Keratinocyte (primary cell): ENCODE measurements around the gene DRD2. TPM values are rescaled to one million over a fixed set of nuclear protein-coding genes. Genes with fewer than 3 reads are reported as not detected.

Source experiments
- DNase-seq: peaks from one replicate; pipeline ENCODE4 v3.0.0-alpha.2; 2011; ENCODE audit warnings: low read depth, missing footprints, low spot score
- FAIRE-seq: peaks from 2 replicates; lab custom pipeline; 2011; peaks lifted over from hg19 to GRCh38; lab: Jason Lieb, UNC
- H2AFZ ChIP-seq: 2 replicates; pipeline ENCODE4 v1.6.0; 2012; ENCODE audit warnings: low read length, control low read depth, inconsistent platforms; ENCODE audit not compliant: control insufficient read depth
- H3K27ac ChIP-seq: 2 replicates; pipeline ENCODE4 v1.5.1; 2011; ENCODE audit warnings: low read length; ENCODE audit not compliant: control insufficient read depth, insufficient read depth
- H3K27me3 ChIP-seq: 3 replicates; pipeline ENCODE4 v1.6.0; 2011; ENCODE audit warnings: low read length; ENCODE audit not compliant: control insufficient read depth, insufficient read depth; ENCODE audit errors: extremely low read depth
- H3K36me3 ChIP-seq, 2 experiments: 2 replicates in 1 of 2; 3 replicates in 1 of 2; pipeline ENCODE4 v1.5.1; 2011; ENCODE audit warnings: low read length in 2 of 2, mild to moderate bottlenecking in 1 of 2; ENCODE audit not compliant: control insufficient read depth in 2 of 2, insufficient read depth in 2 of 2; ENCODE audit errors: extremely low read depth in 1 of 2
- H3K4me1 ChIP-seq: 3 replicates; pipeline ENCODE4 v1.5.1; 2011; ENCODE audit warnings: low read length; ENCODE audit not compliant: control insufficient read depth, insufficient read depth; ENCODE audit errors: extremely low read depth
- H3K4me2 ChIP-seq: 3 replicates; pipeline ENCODE4 v1.6.0; 2011; ENCODE audit warnings: low read depth, low read length; ENCODE audit not compliant: control insufficient read depth, insufficient read depth; ENCODE audit errors: extremely low read depth
- H3K4me3 ChIP-seq, 3 experiments: fragments of 200-600 bp in 1 of 3; sonication (generic) in 1 of 3; 2 replicates in 2 of 3; 3 replicates in 1 of 3; pipeline ENCODE4 v1.5.1; 2011 to 2016; ENCODE audit warnings: low read length in 3 of 3, mild to moderate bottlenecking in 3 of 3, control low read depth in 2 of 3, inconsistent platforms in 1 of 3, low read depth in 1 of 3, mixed read lengths in 1 of 3, mixed run types in 1 of 3, moderate library complexity in 1 of 3; ENCODE audit not compliant: control insufficient read depth in 2 of 3, insufficient read depth in 2 of 3; ENCODE audit errors: extremely low read depth in 1 of 3
- H3K79me2 ChIP-seq: 2 replicates; pipeline ENCODE4 v1.6.0; 2012; ENCODE audit warnings: low read length; ENCODE audit not compliant: control insufficient read depth, insufficient read depth
- H3K9ac ChIP-seq: 3 replicates; pipeline ENCODE4 v1.6.0; 2011; ENCODE audit warnings: low read length; ENCODE audit not compliant: control insufficient read depth, insufficient read depth; ENCODE audit errors: extremely low read depth
- H3K9me1 ChIP-seq: 3 replicates; pipeline ENCODE4 v1.6.0; 2011; ENCODE audit warnings: low read length; ENCODE audit not compliant: control insufficient read depth, insufficient read depth; ENCODE audit errors: extremely low read depth
- H3K9me3 ChIP-seq: 2 replicates; pipeline ENCODE4 v1.5.1; 2012; ENCODE audit warnings: low read depth, low read length; ENCODE audit not compliant: control insufficient read depth
- H4K20me1 ChIP-seq: 3 replicates; pipeline ENCODE4 v1.6.0; 2011; ENCODE audit warnings: low read length; ENCODE audit not compliant: control insufficient read depth, insufficient read depth; ENCODE audit errors: extremely low read depth
- CTCF ChIP-seq, 3 experiments: IDR thresholded peaks in 1 of 3; conservative IDR thresholded peaks in 1 of 3; optimal IDR thresholded peaks in 1 of 3; 2 replicates in 2 of 3; 3 replicates in 1 of 3; pipeline versions ENCODE3 to v1.5.1; 2011; ENCODE audit warnings: low read length in 3 of 3, mild to moderate bottlenecking in 3 of 3, moderate library complexity in 2 of 3, control low read depth in 1 of 3, inconsistent platforms in 1 of 3; ENCODE audit not compliant: insufficient read depth in 2 of 3; ENCODE audit errors: extremely low read depth in 1 of 3
- EZH2 ChIP-seq: IDR thresholded peaks from one replicate; pipeline ENCODE4 v1.6.1; 2012; ENCODE audit warnings: inconsistent platforms, mild to moderate bottlenecking, low read length, moderate library complexity
- dilution Hi-C: fragments of 300-500 bp; cut with MboI; formaldehyde crosslinking; loops from one replicate; pipeline ENCODE4 v1.7.0; 2020; ENCODE audit warnings: low sequenced_read_pairs; ENCODE audit not compliant: extremely low pct_ligation_motif_present
- polyA plus RNA-seq, 5 experiments: library from polyadenylated mRNA; depleted of rRNA in 3 of 5; stranded (reverse) in 3 of 5; stranded (forward) in 1 of 5; unstranded in 1 of 5; fragments of >200 nt; gene quantifications; 1 replicate in 1 of 5; 2 replicates in 3 of 5; 3 replicates in 1 of 5; pipeline versions ENCODE4 v1.2.1 to v1.2.3, GENCODE V29; 2011 to 2012; ENCODE audit warnings: missing spikeins in 2 of 5, low read depth in 1 of 5, low replicate concordance in 1 of 5

The DRD2 gene
- polyA plus RNA-seq, 1 donor (not counting 4 experiments of a cell fraction or from before 2014, with no cell fraction given) = 0.26 TPM

- Histone ChIP-seq H3K79me2 (no peaks in the 10 kb centered on the region), H3K9me1 (no peaks in the 10 kb centered on the region)
Observed at GRCh38 chr11:113488931-113489351, 13.7 kb upstream of the DRD2 start.

GRCh38 chr11:113487622-113488021 lies 12.4 kb upstream of the DRD2 start:
- Histone ChIP-seq H3K4me3 (no peak overlapping the region), H4K20me1 (no peaks in the 10 kb centered on the region), H3K27me3 (no peaks in the 10 kb centered on the region), H3K9me1 (no peaks in the 10 kb centered on the region), H2AFZ (no peak overlapping the region), H3K4me2 (no peak overlapping the region), H3K9ac (no peak overlapping the region), H3K4me1 (no peaks in the 10 kb centered on the region), H3K9me3 (no peaks in the 10 kb centered on the region), H3K36me3 (no peaks in the 10 kb centered on the region), H3K79me2 (no peaks in the 10 kb centered on the region), H3K27ac (no peak overlapping the region)
- TF ChIP-seq CTCF (optimal IDR thresholded peaks at IDR 0.05 in 1 of 3, IDR thresholded peaks at IDR 0.05 in 1 of 3, conservative IDR thresholded peaks at IDR 0.05 in 1 of 3; ENCODE audit: extremely low read depth in 1 of 3, insufficient read depth in 2 of 3, low read length in 3 of 3) = no peak
- no peak for TF ChIP-seq EZH2
- dilution Hi-C loops = no loop called here
- FAIRE-seq = no peak
- DNase-seq = no peak

More at GRCh38 chr11:113488931-113489351, 13.7 kb upstream of the DRD2 start:
- H3K4me3 ChIP-seq = no peak overlapping the region
- H3K4me1 ChIP-seq = no peaks in the 10 kb centered on the region
- H4K20me1 ChIP-seq = no peaks in the 10 kb centered on the region
- no peak for DNase-seq
- H3K9ac ChIP-seq = no peak overlapping the region
- dilution Hi-C loops = no loop called here
- no peak overlapping the region for H2AFZ ChIP-seq
- TF ChIP-seq CTCF (optimal IDR thresholded peaks at IDR 0.05 in 1 of 3, IDR thresholded peaks at IDR 0.05 in 1 of 3, conservative IDR thresholded peaks at IDR 0.05 in 1 of 3; ENCODE audit: extremely low read depth in 1 of 3, insufficient read depth in 2 of 3, low read length in 3 of 3) (no peak), EZH2 (no peak)
- no peak for FAIRE-seq
- H3K36me3 ChIP-seq = no peaks in the 10 kb centered on the region
- H3K27me3 ChIP-seq = no peaks in the 10 kb centered on the region
- H3K27ac ChIP-seq = no peak overlapping the region
- H3K4me2 ChIP-seq = no peak overlapping the region
- no peaks in the 10 kb centered on the region for H3K9me3 ChIP-seq
